Kidney glomerular epithelial cell (primary cell): ENCODE measurements around the gene PRKAG1.
A peak's percentile ranks its signal among the peaks of the same experiment; 100 is the strongest.

Source experiments
- DNase-seq: peaks from one replicate; lab custom pipeline; 2025; lab: John Stamatoyannopoulos, UW

The PRKAG1 gene

GRCh38 chr12:48966177-48966895 lies 52.2 kb downstream of the PRKAG1 start:
- no peak for DNase-seq

DNA sequence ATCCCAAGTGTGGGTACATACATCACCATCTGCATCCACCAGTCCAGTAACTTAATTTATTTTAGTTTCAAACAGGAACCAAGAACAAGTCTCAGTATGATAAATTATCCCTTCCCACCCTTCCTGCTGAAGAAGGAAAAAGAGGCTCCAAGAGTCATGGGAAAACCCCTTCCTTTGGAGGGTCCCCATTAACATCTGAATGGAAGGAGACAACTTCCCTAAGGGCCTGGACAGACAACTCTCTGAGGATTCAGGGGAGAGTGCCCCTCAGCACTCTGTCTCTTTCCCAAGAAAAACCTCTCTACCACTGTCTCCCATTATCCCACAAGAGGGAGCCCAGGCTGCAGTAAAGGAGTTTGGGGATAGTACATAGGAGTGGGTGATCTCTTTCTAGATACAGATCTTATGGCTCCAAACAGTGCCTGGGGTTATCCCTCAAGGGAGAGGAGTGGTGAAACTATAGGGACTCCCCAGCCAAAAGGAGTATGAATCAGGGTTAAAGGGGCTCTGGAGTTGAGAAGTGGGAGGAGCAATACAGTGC lies 53.2 kb downstream of the PRKAG1 start:
- DNase-seq = no peak

DNA sequence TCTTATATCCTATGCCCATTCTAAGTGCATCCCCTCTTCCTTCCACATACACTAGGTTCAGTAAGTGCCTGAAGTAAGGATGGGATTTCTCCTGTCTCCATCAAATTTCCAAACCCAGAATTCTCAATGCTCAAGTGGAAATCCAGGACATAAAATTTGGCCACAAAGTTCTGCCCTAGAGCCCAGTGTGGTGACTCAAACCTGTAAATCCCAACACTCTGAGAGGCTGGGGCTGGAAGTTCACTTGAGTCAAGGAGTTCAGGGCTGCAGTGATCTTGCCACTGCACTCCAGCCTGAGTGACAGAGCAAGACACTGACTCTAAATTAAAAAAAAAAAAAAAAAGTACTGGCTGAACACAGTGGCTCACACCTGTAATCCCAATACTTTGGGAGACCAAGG lies 56.8 kb downstream of the PRKAG1 start:
- DNase-seq = no peak

- no peak for DNase-seq
Observed at GRCh38 chr12:48961331-48961730, 57.2 kb downstream of the PRKAG1 start.

- no peak for DNase-seq
Observed at GRCh38 chr12:48960834-48961233, 57.7 kb downstream of the PRKAG1 start.

DNA sequence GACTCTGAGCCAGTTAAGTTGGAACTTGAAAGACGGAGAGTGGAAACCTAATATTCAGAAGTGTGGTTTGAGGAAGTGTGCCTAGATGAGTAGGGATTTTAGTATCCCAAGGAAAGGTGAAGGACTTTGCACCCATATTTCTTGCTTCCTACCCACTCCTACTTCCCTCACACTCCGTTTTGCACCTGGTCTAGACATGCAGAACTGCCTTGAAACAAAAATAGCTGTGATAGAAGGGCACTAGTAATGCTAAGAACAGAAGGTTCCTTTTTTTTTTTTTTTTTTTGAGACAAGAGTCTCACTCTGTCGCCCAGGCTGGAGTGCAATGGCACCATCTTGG lies 60.6 kb downstream of the PRKAG1 start:
- no peak for DNase-seq

DNA sequence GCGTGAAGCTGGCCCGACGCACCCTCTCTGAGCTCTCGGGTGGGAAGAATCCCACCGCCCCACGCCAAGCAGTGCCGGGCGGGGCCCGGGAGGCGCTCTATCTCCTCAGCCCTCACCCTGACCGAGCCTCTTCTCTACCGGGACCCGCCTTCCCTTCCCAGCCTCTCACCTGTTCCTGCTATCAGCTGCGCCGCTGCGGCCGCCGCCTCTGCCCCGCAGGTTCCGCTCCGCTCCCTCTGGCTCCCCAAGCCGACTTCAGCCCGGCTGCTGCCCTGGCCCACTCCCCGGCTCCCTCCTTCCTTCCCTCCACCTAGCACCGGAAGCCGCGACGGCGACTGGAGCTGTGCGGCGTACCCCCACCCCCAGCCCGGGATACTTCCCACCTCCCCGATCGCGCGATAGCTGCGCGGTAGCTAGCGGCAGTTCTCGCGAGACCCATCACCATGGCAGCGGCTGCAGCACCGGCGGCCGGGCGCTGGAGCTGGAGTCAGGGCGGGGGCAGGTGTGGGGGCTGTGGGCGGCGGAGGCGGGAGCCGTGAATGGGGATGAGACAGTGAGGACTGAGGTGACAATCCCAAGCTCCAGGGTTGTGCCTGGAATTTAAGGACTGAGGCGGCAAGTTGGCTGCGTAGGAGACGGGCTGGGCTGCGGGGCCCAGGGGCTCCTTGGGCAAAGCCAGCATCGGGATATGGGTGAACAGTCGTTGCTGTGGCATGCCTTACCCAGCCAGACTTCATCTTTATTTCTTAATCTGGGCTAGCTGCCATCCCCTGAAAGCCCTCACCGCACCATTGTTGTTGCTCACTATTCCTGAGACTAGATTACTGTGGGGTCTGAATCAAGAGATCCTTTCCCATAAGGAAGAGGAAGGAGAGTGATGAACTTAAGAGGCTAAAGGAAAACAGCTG lies 61.2 kb downstream of the PRKAG1 start, which contains the start of gene ARF3:
Gene ARF3 (minus strand): TSS at position 347 of the 908 bp plus-strand sequence. CDS start 16,392 bp downstream, outside the sequence.
- DNase-seq = peak; percentile 90

GRCh38 chr12:48956279-48957140 lies 62.1 kb downstream of the PRKAG1 start:
- peak; percentile 90 for DNase-seq

DNA sequence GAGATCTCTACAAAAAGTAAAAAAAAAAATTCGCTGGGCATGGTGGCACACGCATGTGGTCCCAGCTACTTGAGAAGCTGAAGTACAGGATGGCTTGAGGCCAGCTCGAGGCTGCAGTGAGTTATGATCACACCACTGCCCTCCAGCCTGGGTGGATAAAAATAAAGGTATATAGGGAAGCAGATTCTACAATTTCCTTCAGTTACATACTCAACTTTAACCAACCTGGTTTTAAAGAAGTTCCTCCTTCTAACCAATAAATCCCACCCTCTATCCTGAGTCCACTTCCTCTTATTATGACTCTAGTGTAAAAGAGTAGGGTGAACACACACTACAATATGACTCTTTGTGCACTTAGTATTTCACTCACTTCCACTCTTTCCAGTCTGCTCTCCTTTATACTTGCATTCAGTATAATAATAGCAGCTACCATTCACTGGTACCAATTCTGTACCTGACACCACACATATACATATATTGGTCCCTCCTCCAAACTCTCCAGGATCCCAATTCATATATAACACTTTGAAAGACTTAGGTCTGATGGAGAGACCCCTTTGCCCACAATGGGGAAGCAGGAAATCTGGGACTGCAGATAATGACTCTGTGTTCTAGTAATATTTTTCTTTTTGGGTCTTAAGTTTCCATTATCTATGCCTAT lies 63.6 kb downstream of the PRKAG1 start:
- no peak for DNase-seq

GRCh38 chr12:48954061-48954460 lies 64.5 kb downstream of the PRKAG1 start:
- DNase-seq = no peak

DNA sequence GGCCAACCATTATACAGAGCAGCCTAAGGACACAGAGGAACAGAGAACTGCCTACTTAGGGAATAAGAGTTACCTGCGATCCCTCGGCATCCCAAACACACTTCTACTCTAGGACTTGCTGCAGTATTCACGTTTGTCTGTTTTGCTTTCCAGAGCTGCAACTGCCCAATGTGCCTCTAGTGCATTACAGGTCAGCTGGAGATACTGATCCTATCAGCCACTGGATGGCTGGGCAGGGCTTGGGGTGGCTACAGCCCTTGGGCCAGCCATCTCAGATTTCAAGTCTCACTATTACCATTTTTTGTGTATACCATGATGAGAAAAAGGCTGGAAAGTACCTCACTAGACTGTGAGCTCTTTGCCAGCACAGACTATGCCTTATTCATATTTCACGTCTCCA lies 65.9 kb downstream of the PRKAG1 start:
- no peak for DNase-seq
